Tibial nerve (tissue), 4 donors: ENCODE results near the gene IL20RB.

ENCODE experiments used
- EP300 ChIP-seq, 2 donors: sonication (generic); formaldehyde crosslinking; IDR thresholded peaks; one replicate each; pipeline ENCODE4 v1.6.1; 2017; ENCODE audit warnings: antibody characterized with exemption in 2 of 2, mild to moderate bottlenecking in 1 of 2
- POLR2A ChIP-seq, 2 donors: fragments of 450-650 bp; IDR thresholded peaks; one replicate each; pipeline ENCODE4 v1.6.1; 2017; ENCODE audit warnings: antibody characterized with exemption in 2 of 2, mild to moderate bottlenecking in 2 of 2, moderate library complexity in 2 of 2
- TF ChIP-seq, protein P1 (sequence below), 5 experiments: fragments of 200-600 bp in 3 of 5; fragments of 450-650 bp in 2 of 5; sonication (generic) in 3 of 5; IDR thresholded peaks; one replicate each; pipeline ENCODE4 v1.5.1; 2016 to 2019; ENCODE audit warnings: antibody characterized with exemption in 5 of 5, mild to moderate bottlenecking in 3 of 5, moderate library complexity in 2 of 5

DNA sequence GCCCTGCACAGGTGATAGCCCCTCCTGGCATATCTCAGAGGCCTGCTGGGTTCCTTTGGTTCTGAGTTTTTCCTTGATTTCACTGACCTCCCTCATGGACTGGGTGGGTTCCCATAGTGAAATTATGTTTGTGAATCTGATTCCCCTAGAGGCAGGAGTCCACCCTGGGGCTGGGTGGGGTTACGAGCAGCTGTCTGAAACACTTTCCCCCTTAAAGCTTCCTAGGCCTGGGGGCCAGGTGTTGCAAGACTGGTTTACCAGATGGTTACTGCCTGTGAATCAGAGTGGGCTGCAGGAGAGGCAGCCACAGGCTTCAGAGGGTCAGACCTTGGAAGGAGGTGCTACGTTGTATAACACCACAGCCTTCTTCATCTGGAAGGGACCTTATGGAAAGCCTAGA lies 34.3 kb downstream of the IL20RB start:
- TF ChIP-seq POLR2A (IDR thresholded peaks at IDR 0.05) (no peak), EP300 (IDR thresholded peaks at IDR 0.05) (no peak)
- TF ChIP-seq, protein P1, sequence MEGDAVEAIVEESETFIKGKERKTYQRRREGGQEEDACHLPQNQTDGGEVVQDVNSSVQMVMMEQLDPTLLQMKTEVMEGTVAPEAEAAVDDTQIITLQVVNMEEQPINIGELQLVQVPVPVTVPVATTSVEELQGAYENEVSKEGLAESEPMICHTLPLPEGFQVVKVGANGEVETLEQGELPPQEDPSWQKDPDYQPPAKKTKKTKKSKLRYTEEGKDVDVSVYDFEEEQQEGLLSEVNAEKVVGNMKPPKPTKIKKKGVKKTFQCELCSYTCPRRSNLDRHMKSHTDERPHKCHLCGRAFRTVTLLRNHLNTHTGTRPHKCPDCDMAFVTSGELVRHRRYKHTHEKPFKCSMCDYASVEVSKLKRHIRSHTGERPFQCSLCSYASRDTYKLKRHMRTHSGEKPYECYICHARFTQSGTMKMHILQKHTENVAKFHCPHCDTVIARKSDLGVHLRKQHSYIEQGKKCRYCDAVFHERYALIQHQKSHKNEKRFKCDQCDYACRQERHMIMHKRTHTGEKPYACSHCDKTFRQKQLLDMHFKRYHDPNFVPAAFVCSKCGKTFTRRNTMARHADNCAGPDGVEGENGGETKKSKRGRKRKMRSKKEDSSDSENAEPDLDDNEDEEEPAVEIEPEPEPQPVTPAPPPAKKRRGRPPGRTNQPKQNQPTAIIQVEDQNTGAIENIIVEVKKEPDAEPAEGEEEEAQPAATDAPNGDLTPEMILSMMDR (IDR thresholded peaks at IDR 0.05), result no peak
